Stimulated activated naive CD8-positive, alpha-beta T cell treated with anti-CD3 and anti-CD28 coated beads, Interleukin-15, amount 100 ng/mL, for 72 hours (primary cell): ENCODE results near the gene ACSS3.
"Not testable (repeated sequence)": the region's sequence is repeated elsewhere in the genome, so short reads cannot be mapped to it uniquely, and the experiment has no call there.

Experiments
- ATAC-seq: fragments of 150-1000 bp; cut with Tn5 transposase; 2 replicates; pipeline ENCODE4 v1.10.0; 2021; ENCODE audit warnings: mild to moderate bottlenecking, moderate library complexity
- DNase-seq, 2 donors: peaks; one replicate each; pipeline ENCODE4 v3.0.0; 2021 to 2022
- H3K27ac Mint-ChIP-seq, 2 donors: one replicate each; pipeline ENCODE4 v1.8.0; 2022; ENCODE audit warnings: mild to moderate bottlenecking in 2 of 2, mixed read lengths in 2 of 2, moderate library complexity in 2 of 2
- H3K27me3 Mint-ChIP-seq: one replicate; pipeline ENCODE4 v1.8.0; 2022; ENCODE audit warnings: mixed read lengths
- H3K4me1 Mint-ChIP-seq: one replicate; pipeline ENCODE4 v1.8.0; 2022; ENCODE audit warnings: mild to moderate bottlenecking, mixed read lengths
- H3K4me3 Mint-ChIP-seq, 2 donors: one replicate each; pipeline ENCODE4 v1.8.0; 2022; ENCODE audit warnings: mild to moderate bottlenecking in 2 of 2, mixed read lengths in 2 of 2, moderate library complexity in 1 of 2
- H3K9me3 Mint-ChIP-seq, 2 donors: one replicate each; pipeline ENCODE4 v1.8.0; 2022; ENCODE audit warnings: mixed read lengths in 2 of 2

Gene ACSS3, protein sequence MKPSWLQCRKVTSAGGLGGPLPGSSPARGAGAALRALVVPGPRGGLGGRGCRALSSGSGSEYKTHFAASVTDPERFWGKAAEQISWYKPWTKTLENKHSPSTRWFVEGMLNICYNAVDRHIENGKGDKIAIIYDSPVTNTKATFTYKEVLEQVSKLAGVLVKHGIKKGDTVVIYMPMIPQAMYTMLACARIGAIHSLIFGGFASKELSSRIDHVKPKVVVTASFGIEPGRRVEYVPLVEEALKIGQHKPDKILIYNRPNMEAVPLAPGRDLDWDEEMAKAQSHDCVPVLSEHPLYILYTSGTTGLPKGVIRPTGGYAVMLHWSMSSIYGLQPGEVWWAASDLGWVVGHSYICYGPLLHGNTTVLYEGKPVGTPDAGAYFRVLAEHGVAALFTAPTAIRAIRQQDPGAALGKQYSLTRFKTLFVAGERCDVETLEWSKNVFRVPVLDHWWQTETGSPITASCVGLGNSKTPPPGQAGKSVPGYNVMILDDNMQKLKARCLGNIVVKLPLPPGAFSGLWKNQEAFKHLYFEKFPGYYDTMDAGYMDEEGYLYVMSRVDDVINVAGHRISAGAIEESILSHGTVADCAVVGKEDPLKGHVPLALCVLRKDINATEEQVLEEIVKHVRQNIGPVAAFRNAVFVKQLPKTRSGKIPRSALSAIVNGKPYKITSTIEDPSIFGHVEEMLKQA

DNA sequence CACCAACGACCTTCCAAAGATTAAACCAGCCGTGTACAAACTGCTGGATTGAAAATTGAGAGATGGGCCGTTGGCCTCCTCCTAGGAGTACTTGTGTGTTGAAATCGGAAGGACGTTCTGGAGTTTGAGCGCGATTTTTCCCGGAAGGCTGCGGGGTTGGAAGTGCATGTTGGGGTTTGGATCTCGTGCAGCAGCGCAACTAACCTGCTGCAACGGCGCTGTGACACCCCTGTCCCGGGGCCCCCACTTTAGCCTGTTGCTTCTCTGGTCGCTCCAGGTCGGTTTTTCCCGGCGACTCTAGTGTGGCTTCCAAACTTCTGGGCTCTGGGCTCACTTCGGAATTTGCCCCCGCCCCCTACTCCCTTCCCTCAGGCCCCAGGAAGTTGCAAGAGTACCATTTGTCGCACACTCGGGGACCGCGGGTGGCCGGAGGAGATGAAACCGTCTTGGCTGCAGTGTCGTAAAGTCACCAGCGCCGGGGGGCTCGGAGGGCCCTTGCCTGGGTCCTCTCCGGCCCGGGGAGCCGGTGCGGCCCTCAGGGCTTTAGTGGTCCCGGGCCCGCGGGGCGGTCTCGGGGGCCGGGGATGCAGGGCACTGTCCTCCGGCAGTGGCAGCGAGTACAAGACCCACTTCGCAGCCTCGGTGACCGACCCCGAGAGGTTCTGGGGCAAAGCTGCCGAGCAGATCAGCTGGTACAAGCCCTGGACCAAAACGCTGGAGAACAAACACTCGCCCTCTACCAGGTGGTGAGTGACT is at the start of gene ACSS3:
Gene ACSS3 (plus strand): TSS at position 394 of the 756 bp plus-strand sequence. CDS start 42 bp downstream, at position 436.
- H3K27me3 Mint-ChIP-seq = peaks cover 26% of the 10 kb centered on the region
- ATAC-seq (no peak), DNase-seq (no peak)
- no peak within 1 kb of the TSS for H3K27ac Mint-ChIP-seq
- H3K4me1 Mint-ChIP-seq = no peaks in the 10 kb centered on the region
- H3K9me3 Mint-ChIP-seq = peaks cover 5 to 14% of the 10 kb centered on the region in 2 donors
- no peak within 1 kb of the TSS for H3K4me3 Mint-ChIP-seq

DNA sequence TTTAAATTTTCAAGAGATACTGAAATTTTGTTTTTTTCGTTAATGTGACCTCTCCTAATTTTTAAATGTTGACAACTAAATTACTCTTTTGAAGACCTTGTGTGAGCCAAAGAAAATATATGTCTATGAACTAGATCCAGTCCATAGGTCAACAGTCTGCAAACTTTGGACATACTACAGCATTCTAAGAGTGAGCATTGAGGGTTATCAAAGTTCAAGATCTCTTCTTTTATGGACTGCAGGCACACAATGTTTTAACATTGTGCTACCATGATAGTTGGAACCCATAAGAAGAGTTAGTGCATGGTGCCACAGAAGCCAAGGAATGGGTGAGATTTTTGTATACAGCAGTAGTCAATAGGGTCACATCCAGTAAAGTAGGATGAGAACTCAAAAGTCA is 43.0 kb upstream of the ACSS3 start:
- DNase-seq (no peak), ATAC-seq (no peak)
- H3K4me1 Mint-ChIP-seq = no peaks in the 10 kb centered on the region
- H3K9me3 Mint-ChIP-seq = no peaks in the 10 kb centered on the region
- H3K4me3 Mint-ChIP-seq = no peak overlapping the region
- no peak overlapping the region for H3K27ac Mint-ChIP-seq
- H3K27me3 Mint-ChIP-seq = no peaks in the 10 kb centered on the region

DNA sequence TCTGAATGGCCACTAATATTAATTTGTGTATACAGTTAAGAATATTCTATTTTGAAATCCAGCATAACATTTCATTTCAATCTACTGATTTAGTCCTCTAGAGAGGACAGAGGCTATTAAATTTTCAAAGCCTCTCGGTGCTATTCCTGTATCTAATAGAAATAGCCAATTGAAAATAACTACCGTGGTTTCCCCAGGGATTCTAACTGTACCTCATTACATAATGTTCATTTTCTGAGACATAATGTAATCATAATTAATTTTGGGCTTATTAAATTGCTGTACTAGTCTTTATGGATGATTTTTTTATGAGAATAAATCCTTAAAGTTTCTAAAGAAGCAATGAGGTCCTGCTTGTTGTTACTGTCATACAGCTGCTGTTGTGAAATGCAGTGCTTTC is 38.6 kb upstream of the ACSS3 start:
- ATAC-seq (no peak), DNase-seq (no peak)
- Mint-ChIP-seq H3K27me3 (no peaks in the 10 kb centered on the region), H3K9me3 (peaks cover 0 to 7% of the 10 kb centered on the region in 2 donors), H3K4me3 (no peak overlapping the region), H3K27ac (no peak overlapping the region), H3K4me1 (no peaks in the 10 kb centered on the region)

DNA sequence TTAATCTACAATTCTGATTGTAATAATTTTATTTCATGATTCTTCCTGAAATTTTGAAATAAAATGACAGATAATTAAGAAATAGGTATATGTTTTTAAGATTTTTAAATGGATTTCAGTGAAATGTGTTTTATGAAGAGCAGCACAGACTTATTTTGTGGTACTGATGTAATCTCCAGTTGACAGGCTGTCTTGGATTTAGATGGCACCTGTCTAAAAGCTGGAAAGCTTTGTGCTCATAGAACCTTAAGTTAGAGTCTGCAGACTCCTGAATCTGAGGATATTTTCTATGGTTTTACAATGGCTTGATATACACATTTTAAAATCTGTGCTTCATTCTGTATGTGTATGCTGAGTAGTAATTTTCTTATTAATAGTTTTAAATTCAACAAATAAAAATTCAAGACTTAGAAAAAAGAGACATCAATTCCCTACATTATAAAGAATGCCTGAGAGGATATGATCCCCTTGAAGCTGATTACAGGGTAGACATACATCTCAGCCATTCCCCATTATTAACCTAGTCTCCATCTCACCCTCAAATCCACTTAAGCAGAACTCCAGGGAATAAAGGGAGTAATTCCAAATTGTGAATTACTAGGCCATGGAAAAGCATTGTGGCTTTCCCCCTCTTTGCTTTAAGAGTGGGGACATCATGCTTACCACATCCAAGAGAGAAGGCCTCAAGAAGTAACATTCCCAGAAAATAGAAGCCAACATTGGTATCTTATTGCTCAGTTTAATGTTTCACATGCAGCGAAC is 33.7 kb upstream of the ACSS3 start:
- ATAC-seq (no peak), DNase-seq (no peak)
- H3K4me3 Mint-ChIP-seq = no peak overlapping the region
- peaks cover 0 to 7% of the 10 kb centered on the region in 2 donors for H3K9me3 Mint-ChIP-seq
- H3K27ac Mint-ChIP-seq = no peak overlapping the region
- no peaks in the 10 kb centered on the region for H3K27me3 Mint-ChIP-seq
- H3K4me1 Mint-ChIP-seq = no peaks in the 10 kb centered on the region

DNA sequence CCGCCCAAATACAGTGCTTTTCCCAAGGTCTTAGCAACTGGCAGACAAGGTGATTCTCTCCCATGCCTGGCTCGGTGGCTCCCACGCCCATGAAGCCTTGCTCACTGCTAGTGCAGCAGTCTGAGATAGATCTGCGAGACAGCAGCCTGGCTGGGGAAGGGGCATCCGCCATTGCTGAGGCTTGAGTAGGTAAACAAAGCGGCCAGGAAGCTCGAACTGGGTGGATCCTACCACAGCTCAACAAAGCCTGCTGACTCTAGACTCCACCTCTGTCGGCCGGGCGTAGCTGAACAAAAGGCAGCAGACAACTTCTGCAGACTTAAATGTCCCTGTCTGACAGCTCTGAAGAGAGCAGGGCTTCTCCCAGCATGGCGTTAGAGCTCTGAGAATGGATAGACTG is 12.9 kb upstream of the ACSS3 start:
- H3K27ac Mint-ChIP-seq, DNase-seq, H3K4me1 Mint-ChIP-seq, H3K4me3 Mint-ChIP-seq, ATAC-seq, H3K27me3 Mint-ChIP-seq: not testable (repeated sequence)
- peaks cover 21 to 35% of the 10 kb centered on the region in 2 donors for H3K9me3 Mint-ChIP-seq

DNA sequence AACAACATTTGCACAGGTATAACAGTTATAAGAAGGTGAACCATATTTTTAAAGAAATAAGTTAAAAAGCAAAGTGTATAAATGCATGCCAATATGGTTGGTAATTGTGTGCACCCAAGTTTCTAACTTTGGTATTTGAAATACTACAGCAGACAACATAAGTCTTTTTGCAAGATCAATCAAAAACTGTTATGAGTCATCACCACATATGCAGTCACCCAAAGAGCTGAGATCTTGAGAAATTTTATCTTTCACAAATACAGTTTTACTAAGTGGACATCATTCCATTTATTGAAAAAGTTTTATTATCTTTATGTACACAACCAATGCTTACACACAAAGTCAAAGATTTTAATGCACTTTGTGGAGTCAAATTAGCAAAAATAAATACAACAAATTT is 7.0 kb upstream of the ACSS3 start:
- ATAC-seq = no peak

DNA sequence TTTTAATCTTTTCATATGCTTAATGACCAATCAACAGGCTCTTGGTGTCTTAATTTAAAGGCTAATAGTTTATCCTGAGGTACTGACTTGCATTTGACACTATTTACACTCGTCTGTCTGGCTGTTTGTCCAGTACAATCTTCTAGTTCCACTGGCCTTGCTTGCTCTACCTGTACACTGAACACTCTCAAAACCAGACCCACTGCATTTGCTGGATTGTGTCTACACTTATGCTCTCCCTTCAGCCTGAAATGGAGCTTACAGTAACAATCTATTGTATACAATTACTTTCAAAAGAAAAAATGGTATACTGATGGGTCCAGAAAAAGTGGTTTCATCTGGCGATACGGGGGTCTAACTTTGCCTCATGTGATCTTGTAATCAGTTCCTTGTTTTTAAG is 2.3 kb upstream of the ACSS3 start:
- Mint-ChIP-seq H3K9me3 (peaks cover 5 to 14% of the 10 kb centered on the region in 2 donors), H3K27ac (no peak overlapping the region)
- no peak for ATAC-seq

More for the DNA sequence above, 7.0 kb upstream of the ACSS3 start:
- H3K27me3 Mint-ChIP-seq = no peaks in the 10 kb centered on the region
- no peak for DNase-seq
- H3K9me3 Mint-ChIP-seq = peaks cover 13 to 19% of the 10 kb centered on the region in 2 donors
- no peaks in the 10 kb centered on the region for H3K4me1 Mint-ChIP-seq
- H3K4me3 Mint-ChIP-seq = no peak overlapping the region
- no peak overlapping the region for H3K27ac Mint-ChIP-seq

DNA sequence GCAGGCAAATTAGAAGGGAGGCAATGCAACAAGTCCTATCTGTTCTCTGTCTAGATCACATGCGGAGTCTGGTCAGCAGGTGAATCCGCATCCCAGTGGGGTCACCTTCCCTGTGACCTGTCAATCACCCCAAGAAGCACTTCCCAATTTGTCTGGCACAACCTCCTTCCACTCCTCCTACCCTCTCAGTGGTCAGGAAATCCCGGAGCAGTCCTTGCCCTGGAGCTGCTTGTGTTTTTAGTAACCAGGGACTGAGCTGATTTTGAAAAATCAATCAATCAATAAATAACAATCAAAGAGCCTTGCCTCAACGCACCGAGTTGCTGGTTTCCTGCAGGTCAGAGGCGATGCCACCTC is 572 bp upstream of the ACSS3 start:
- no peak for ATAC-seq
- no peak overlapping the region for H3K4me3 Mint-ChIP-seq
- H3K9me3 Mint-ChIP-seq = peaks cover 5 to 14% of the 10 kb centered on the region in 2 donors
- DNase-seq = no peak
- no peak overlapping the region for H3K27ac Mint-ChIP-seq
- no peaks in the 10 kb centered on the region for H3K4me1 Mint-ChIP-seq
- peaks cover 26% of the 10 kb centered on the region for H3K27me3 Mint-ChIP-seq

More for the DNA sequence above, 2.3 kb upstream of the ACSS3 start:
- no peak for DNase-seq
- H3K4me3 Mint-ChIP-seq = no peak overlapping the region
- peaks cover 26% of the 10 kb centered on the region for H3K27me3 Mint-ChIP-seq
- no peaks in the 10 kb centered on the region for H3K4me1 Mint-ChIP-seq

DNA sequence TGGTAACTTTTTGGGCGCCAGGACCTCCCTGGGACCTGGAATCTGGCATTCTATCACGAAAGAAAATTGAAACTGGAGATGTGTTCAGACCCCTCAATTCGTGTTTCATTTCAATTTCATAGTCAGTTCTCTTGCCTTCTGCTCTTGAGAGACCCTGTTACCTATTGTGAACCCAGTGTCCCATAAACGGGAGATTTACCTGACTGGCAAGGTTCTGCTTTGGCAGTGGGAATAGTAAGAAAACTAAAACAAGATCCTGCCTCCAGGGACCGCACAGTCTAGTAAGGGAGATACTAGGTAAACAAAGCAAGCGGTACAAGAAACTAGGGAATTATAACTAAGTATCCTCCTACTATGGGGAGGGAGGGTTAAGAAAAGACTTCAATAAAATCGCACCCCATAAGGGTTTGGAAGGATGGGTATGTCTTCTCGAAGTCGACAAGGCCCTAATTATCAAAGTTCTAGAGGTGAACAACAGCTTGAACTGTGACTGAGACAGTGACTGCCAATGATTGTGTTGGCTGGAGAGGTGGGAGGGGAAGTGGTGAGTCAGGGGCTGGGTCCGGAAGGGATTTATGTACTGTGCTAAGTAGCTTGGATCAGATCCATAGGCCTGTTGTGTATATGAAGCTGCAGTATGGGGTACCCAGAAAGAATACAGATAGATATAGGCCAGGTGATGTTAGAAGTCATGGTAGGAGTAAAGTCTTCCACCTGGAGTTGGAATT is 754 bp downstream of the ACSS3 start:
- Mint-ChIP-seq H3K9me3 (peaks cover 5 to 14% of the 10 kb centered on the region in 2 donors), H3K27ac (no peak overlapping the region), H3K27me3 (peaks cover 26% of the 10 kb centered on the region), H3K4me1 (no peaks in the 10 kb centered on the region), H3K4me3 (no peak overlapping the region)
- ATAC-seq = no peak
- DNase-seq = no peak

DNA sequence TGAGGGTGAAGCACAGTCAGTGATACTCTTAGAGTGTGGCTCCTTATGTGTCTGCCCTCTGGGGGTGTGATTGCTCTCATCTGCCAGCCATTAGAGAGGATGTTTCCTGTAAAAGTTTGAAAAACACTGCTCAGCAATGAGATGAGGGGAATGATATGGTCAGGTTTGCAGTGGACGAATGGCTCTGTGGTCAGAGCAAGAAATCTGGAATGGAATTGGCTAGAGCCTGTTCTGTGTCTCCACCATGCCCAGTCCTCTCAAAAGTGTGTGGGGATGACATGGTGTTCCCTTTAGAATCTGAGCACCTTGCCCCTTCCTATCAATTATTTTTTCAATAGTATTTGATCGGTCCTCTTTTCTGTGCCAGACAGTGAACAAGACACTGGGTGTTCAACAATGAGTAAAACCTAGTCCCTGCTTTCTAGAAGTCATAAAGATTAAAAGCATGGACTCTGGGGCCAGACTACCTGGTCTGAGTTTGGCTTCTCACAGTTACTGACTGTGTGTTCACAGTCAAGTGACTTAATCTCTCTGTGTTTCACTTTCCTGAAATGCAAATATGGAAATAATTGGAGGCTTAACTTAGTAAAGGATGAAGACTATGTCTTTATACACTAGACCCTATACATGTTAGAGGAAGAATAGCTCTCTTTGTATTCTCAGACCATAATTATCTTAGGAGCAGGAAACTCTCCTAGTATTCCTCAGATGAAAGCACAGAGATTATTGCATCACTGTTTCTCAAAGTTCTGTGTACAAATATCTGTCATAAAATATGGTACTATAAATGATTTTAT is 1.6 kb downstream of the ACSS3 start:
- ATAC-seq (no peak), DNase-seq (no peak)
- H3K27me3 Mint-ChIP-seq = peaks cover 26% of the 10 kb centered on the region
- H3K4me3 Mint-ChIP-seq = no peak overlapping the region
- no peaks in the 10 kb centered on the region for H3K4me1 Mint-ChIP-seq
- no peak overlapping the region for H3K27ac Mint-ChIP-seq
- H3K9me3 Mint-ChIP-seq = peaks cover 5 to 10% of the 10 kb centered on the region in 2 donors

DNA sequence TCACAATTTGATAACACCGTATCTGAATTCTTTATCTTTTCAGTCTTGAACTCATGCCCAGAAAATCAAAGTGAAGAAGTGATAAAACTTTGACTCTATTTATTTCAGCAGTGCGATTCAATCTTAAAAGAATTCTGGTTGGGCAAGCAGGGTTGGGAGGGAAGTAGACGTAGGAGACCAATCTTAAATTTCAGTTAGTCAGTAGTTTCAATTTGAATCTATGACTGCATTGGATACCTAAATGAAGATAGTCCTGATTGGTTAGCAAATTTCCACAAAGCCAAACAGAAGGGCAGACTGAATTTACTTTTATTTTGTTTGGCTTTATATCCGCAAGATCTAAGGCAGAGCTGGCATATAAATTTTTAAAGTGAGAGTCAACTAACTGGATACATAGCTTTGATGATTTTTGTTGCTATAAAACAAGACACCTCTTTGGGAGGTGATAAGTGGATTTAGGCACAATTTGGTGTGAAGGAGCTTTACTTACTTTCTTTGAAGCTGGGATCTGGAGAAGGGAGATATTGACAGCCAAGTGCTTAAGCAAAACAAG is 2.6 kb downstream of the ACSS3 start:
- DNase-seq = no peak
- peaks cover 4 to 5% of the 10 kb centered on the region in 2 donors for H3K9me3 Mint-ChIP-seq
- no peak overlapping the region for H3K27ac Mint-ChIP-seq
- ATAC-seq = no peak
- no peaks in the 10 kb centered on the region for H3K4me1 Mint-ChIP-seq
- H3K4me3 Mint-ChIP-seq = no peak overlapping the region
- H3K27me3 Mint-ChIP-seq = peaks cover 26% of the 10 kb centered on the region

DNA sequence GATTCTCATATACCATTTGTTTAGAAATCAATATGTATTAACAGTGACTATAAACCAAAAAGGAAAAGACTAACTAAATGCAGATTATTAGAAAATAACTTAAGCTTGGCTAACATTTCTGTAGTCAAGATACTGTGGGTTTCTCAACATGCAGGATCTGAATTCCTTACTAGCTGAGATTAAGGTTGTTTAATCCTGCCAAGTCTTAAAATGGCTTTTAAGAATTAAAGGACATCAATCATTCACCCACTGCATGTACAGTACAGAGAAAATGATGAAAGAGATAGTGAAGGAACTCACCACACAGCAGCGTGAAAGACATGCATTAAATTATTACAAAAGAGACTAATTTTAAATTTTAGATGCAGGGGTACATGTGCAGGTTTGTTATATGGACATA is 3.8 kb downstream of the ACSS3 start:
- Mint-ChIP-seq H3K27me3 (peaks cover 23% of the 10 kb centered on the region), H3K9me3 (peaks cover 0 to 4% of the 10 kb centered on the region in 2 donors), H3K4me1 (no peaks in the 10 kb centered on the region), H3K27ac (no peak overlapping the region), H3K4me3 (no peak overlapping the region)
- ATAC-seq (no peak), DNase-seq (no peak)

DNA sequence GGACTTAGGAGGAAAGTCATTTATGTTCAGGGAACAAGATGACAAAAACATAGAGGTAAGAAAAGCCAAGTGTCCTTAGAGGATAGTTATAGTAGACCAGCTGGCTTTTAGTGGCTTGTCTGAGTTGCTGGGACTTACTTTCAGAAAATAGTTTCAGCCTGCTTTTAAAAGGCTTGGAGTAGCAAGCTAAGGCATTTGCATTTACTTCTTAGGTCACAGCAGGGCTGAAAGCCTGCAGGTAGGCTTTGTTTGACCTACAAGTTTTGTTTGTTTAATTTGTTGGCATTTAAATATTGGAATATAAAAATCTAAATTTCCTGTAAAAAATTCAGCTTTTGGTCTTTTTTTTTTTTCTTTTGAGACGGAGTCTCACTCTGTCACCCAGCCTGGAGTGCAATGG is 5.1 kb downstream of the ACSS3 start:
- Mint-ChIP-seq H3K9me3 (peaks cover 0 to 4% of the 10 kb centered on the region in 2 donors), H3K27ac (no peak overlapping the region), H3K4me1 (no peaks in the 10 kb centered on the region), H3K27me3 (peaks cover 11% of the 10 kb centered on the region), H3K4me3 (no peak overlapping the region)
- no peak for DNase-seq
- ATAC-seq = no peak
